T-helper 1 cell treated with Interleukin-12 subunit alpha and Interleukin-12 subunit beta and Interleukin-4 antibody, amounts not matched to agents 30 ng/mL and 1 ng/mL, for 36 hours (primary cell): ENCODE results near the gene DST. TPM values are rescaled to one million over a fixed set of nuclear protein-coding genes. Genes with fewer than 3 reads are reported as not detected.

ENCODE experiments used
- intact Hi-C: fragments of 100-400 bp; cut with micrococcal nuclease; formaldehyde crosslinking; loops from one replicate; pipeline ENCODE4 v1.15.1; 2024
- total RNA-seq: library from RNA; stranded (reverse); gene quantifications from 2 replicates; pipeline ENCODE4 v1.2.3, GENCODE V29; 2022

The DST gene
- total RNA-seq, result 13.0 TPM in 2 replicates

DNA sequence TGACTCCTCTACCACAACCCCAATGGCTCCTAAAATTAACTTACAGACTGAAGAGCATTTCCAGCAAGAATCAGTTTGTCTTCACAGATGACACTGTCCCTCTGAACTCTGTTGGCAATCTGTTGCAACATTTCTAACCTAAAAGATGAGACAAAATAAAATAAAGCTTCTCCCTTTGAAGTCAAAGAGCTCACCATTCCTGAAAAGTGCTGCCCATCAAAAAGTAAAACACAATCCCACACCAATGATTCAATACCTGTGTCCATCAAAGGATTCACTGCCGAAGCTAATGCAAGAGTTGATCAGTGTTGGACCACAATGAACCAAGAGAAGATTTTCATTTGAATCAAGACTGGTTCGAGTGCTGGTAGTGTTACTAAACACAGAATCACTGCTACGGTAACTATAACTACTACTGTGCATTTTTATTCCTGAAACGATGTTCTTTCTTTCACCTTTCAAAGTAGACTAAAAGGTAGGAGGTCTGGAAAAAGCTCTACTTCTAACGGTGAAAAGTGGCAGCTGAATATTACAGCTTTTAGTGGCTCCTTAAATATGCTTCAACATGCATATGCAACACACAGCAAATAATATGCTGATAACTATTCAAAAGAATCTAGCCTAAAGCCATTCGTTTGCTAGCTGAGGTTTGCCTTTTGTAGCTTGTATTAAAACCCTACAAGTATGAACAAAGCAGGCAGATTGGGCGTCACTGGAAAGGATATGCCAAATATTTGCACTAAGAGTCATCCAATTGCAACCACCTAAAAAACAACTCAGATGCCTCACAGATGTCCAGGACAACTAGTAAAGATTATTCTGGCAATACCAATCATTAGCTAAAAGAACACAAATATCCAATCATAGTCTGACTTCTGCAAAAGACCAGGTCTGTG is at the start of gene DST:
DST (minus strand) TSS at position 524 of the 896 bp plus-strand sequence.
- intact Hi-C loops, result no loop called here

DNA sequence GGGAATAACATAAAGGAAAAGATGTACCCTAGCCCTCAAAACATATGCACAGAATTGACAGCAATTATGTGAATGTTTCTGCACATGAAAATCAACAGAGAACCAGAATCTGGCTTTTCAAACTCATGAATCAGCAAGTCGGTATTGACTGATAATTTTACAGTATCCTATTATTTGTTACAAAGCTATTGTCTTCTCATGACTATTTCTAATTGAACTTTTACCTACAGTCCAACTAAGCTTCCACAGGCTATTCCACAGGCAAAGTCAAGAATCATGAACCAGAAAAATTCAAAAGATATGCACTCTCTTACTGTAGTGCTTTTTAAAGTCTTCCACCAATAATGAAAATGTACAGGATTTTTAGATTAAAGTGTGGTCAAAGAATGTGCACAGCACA is 49.1 kb upstream of the DST start:
- intact Hi-C loops, result no loop called here

DNA sequence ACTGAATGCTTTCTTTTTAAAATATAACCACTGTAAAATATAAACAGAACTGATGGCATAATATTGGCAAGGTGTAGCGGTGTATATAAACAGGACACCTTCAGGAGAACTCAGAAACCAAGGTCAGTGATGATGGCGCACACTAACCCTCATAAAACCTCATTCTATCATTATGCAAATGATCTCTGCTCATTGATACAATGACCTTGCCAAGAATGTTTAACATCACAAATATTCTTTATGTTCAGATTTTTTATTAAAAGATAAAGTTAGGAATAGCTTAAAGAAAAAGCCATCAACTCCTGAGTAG is 48.6 kb upstream of the DST start:
- intact Hi-C loops, result no loop called here

DNA sequence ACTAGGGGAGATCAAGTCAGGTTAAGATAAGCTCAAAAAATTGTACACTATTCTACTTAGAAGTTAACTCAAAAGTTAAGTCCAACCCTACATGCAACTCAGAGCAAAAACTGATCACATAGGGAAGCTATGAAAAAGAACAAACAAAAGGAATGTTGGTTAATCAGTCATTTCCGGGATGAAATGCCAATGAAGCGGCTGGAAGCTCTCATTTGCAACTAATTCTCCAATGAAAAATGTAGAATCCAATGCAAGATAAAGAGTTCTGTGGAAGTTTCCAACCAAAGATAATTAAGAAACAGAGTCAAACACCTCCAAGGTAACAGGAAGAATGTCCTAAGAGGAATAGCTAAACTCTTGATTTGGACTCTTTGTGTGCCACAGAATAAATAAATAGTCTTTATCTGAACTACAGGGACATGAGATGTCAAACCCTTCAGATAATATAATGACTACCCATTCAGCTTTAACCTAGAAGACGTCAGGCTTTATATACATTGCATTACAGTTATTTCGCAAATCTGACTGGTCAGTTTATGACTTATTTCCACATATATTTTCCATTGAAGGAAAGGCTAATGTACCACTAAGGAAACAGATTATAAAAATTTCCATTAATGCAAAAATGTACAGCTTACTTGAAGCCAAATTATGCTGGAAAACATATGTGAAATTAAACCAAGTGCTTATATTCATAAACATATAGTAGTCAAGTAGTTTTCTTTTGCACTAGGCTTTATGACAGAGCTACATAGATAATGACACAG is 48.0 kb upstream of the DST start:
- intact Hi-C loops, result no loop called here

DNA sequence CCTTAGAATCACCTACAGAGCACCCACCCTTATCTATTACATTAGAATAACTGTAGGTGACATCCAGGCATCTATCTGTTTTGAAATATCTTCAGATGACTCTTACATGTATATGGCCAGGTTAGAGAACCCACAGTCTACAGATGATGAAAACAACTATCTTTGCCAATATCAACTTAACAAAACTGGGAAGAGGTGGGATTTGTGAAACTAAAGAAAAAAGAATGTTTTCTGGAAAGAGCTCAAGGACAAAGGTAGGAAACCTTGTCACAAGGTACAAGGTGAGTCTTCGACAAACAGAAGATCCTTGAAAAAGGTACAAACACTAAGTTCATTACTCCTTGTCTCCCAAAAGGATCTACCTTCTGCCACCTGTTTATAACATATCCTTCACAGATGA is 47.0 kb upstream of the DST start:
- intact Hi-C loops, result no loop called here

DNA sequence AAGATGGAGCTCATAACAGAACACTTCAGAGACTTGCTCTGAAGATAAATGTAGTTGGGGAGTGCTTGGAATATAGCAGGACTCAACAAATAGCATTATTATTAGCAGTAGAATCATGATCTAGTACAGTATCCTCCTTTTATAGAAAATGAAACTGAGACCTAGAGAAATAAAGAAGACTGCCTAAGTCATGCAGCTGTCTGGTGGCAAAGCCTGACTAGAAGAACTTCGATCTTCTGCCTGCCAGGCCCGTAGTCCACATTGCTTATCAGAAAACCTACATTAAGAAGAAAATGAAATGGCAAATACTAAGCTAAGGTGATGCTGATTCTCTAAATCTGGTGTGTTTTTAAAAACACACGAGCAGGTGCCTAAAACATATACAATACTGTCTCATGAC is 46.4 kb upstream of the DST start:
- intact Hi-C loops, result no loop called here

DNA sequence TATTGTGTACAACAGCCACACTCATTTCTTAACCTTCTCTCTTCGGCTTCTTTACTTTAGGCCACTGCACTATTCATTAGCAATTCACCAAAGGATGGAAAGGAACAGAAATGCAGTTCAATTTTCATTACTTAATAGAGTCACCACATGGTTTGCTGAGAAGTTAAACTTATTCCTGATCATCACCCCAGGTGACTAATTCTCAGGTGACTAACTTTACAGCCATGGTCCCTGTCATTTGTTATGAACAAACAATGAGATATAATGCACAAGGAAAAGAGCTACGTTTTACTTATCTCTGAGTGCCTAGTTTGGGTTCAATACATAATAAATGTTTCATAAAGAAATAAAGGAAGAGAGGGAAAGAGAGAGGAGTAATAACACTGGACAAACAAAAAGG is 45.8 kb upstream of the DST start:
- intact Hi-C loops, result no loop called here

DNA sequence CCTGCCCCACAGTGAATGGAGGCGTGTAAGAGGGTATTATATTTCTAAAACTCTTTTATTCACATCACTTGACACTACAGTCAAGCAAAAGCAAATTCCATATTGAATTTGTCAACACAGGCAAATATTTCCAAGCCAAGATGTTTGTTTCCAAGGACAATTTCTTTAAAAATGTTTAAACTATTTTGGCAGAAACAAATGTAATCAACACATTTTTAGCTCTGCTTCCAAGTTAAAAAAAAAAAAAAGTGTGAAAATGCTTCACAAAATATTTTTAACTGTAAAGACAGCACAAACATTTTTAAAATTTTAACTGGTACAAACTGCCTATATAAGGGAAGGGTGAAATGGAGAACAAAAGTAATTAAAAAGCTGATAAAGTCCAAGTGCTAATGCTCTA is 44.9 kb upstream of the DST start:
- intact Hi-C loops, result no loop called here

DNA sequence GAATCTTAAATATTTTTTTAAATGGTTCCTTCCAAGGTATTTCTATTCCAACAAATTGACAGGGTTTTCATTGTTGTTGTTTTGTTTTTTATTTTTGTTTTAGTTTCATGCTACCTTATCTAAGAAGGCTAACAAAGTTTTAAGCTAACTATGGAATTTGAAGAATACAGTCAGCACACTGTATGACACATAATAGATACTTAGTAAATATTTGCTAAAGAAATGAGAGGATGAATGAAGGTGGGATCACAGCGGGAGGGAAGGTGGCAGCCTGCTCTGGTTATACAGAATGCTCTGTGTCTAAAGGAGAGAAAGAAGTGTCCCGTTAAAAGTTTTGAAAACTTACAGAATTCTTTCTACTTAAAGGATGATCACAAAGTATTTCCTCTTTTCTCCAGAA is 43.7 kb upstream of the DST start:
- intact Hi-C loops, result no loop called here

DNA sequence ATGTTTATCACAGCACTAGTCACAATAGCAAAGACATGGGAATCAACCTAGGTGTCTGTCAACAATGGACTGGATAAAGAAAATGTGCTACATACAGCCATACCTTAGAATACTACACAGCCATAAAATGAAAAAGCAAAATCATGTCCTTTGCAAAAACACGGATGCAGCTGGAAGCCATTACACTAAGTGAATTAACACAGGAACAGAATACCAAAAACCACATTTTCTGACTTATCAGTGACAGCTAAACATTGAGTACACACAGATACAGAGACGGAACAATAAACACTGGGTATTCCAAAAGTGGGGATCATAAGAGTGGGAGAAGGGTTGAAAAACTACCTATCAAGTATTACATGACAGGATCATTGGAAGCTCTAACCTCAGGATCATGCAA is 43.3 kb upstream of the DST start:
- intact Hi-C loops, result no loop called here

DNA sequence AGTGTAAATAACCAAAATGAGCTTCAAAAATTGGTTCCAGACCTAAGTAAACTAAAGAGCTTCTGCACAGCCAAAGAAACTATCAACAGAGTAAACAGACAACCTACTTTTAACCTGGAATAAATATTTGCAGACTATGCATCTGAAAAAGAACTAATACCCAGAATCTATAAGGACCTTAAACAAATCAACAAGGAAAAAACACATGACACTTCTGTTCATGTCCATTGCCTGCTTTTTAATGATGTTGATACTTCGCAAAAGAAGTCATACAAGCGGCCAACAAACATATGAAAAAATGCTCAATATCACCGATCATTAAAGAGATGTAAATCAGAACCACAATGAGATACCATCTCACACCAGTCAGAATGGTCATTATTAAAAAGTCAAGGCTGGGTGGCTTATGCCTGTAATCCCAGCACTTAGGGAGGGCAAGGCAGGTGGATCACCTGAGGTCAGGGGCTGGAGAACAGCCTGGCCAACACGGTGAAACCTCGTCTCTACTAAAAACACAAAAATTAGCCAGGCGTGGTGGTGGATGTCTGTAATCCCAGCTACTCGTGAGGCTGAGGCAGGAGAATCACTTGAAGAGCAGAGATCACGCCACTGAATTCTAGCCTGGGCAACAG is 42.5 kb upstream of the DST start:
- intact Hi-C loops, result no loop called here

DNA sequence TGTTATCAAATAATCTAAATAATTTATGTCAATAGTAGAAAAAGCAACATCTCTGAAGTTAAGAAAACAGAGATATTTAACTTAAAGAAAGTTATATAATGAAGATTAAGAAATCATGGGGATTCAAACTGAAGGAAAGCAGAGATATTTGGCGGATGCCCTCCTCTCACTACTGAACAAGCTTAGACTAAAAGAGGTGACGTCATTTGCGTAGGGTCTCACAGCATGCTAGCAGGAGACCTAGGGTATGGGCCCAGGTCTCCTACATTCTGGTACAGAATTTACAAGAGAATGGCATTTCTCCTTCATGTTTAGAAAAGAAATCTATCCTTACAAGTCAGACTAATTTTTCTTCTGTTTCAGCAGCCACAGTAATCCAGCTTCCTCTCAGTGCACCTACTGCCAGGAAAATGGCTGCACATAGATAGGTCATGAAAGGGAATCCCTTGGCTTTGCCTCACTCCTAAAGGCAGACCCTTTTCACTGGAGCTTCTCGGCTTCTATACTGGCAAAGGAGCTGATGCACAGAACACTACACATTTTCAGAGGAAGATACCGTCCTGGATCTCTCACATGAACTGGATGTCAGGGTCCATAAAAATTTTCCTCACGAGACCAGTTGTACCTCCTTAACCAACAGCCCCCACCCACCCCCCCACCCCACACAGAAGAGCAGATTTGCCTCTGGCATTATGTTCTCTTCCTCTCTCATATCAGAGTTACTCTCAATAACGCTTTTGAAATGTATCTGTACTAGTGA is 41.8 kb upstream of the DST start:
- intact Hi-C loops, result no loop called here

DNA sequence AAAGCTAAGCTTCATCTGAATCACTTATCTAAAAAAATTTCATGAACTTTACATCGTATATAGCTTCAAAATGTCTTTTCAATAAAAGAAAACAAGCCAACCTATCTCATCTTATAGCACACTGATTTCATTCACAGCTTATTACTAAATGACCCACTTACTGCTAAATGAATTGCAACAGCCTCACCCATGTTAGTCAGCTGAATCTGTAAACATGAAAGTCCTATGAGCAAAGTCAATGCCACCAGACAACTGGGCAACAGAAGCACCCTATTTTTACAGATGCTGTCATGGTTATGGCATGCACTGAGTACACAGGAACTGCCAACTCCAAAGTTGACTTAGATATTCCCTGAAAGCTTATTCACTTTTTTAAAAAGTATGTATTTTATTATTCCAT is 41.2 kb upstream of the DST start:
- intact Hi-C loops, result no loop called here

DNA sequence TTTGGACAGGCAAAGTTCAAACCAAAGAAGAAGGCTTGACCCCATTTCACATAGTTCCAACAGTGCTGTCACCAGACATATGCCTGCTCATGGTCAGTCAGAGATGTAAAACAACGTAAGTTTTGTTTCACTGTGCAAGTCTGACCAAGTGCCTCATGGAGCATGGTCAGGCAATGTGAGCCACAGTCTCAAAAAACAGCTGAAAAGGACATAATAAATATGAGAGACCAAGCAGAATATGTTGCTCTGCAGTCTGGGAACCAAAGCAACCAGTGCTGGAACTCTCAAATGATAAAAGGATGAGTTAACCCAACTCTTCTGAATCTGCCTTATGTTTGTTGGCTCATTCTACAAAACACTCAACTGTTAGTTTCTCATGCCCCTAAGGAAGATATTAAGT is 39.9 kb upstream of the DST start:
- intact Hi-C loops, result no loop called here

DNA sequence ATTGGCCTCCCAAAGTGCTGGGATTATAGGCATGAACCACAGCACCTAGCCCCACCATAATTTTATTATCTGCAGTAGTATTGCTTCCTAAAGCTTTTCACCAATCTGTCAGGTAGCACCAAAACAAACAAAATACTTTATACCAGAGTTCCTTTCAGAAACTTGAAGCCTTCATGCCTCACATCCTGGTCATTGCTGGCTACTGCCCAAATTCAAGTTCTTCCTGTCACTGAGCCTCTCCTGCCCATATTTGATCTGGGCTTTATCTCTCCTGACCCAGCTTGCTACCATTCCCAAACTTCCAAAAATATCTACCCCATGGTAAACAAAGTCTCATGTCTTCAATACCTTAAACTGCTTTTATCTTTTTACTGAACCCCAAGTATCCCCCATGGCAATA is 34.9 kb upstream of the DST start:
- intact Hi-C loops, result no loop called here

DNA sequence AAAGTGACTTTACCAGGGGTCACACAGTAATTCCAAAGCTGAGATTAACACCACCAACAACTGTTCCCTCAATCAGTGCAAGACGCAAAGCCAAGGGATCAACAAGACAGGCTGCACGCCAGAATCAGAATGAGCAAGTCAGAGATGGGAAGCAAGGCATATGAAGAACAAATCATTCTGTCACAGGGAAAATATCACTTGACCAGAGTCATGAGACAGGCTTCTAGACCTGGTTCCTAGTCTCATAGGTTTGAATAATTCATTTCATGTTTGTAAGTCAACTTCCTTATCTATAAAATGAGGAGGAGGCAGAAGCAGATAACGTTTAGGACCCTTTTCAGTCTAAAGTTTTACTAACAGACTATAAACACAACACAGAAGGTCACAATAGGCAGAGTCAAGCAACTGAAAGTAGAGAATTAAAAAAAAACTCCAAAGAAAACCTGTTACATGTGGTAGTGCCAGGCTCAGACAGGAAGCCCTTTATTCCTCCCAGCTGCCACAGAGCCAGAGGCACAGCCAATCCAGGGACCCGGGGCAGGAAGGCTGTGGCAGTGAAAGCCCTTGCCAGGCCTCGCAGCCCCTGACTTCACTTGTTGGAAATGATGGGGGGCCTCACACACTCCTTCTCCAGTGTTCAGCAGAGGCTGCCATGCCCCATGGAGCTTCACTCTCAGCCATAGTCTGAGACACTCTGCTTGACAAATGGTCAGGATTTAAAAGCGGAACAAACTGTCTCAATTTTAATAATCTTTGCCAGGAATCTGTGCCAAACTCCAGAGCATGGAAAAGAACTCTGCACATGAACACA is 29.2 kb upstream of the DST start:
- intact Hi-C loops, result no loop called here

DNA sequence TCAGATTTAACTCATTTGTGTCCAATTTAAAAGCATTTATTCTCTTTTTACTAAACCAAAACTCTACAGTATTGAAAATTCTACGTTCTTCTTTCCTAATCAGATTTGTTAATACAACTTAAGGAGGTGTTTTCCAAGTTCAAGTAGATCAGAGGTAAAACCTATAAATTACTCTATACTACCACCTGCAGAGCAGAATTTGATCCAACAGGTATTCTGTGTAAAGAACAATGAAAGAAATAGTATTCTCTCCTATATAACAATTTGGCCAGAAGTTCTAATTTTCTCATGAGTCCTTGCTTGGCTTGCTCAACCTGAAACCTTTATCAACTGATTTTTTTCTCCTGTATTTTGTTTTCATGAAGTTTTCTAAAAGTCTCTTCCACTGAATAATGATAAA is 28.5 kb upstream of the DST start:
- intact Hi-C loops, result no loop called here

DNA sequence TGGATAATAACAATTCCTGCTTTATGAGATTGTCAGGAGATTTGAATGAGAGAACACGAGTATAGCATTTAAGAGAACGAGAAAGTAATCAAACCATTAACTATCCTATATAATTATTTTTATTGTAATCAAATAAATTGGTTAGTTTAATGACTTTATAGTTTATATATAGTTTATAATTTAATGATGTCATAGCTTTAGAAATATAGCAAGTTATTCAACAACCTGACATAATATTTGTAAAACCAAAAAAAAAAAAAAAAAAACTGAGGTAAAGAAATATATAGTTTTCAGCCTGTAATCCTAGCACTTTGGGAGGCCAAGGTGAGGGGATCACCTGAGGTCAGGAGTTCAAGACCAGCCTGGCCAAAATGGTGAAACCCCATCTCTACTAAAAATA is 26.4 kb upstream of the DST start:
- intact Hi-C loops, result no loop called here

DNA sequence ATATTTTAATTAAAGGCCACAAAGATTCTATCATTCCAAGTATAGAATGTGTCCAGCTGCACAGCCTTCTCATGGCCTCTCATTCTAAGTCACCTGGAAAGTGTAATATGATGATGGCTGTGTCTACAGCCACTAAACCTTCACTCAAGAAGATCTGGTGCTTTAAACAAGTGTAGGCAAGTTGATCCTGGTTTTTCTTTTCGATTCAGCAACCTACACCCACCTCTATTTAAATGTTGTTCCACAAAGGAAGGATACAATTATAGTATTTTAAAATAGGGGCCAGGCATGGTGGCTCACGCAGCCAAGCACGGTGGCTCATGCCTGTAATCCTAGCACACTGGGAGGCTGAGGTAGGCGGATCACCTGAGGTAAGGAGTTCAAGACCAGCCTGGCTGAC is 25.5 kb upstream of the DST start:
- intact Hi-C loops, result no loop called here

DNA sequence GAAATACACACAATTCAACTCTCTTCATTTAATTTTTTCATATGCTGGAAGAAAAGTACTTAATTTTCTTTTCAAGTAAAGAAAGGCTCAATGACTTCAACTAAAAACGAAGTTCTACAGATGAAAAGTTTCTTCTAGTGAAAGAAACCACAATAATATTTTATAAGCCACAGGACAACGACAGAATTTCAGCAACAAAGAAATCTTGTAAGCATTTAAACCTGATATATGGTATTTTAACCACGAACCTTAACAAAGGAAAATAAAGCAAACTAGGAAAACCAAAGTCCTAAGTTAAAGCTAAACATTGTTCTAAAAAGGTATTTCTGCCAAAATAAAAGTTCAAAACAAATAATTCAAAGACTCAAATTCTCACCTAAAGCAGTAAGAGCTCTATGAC is 24.6 kb upstream of the DST start:
- intact Hi-C loops, result no loop called here

DNA sequence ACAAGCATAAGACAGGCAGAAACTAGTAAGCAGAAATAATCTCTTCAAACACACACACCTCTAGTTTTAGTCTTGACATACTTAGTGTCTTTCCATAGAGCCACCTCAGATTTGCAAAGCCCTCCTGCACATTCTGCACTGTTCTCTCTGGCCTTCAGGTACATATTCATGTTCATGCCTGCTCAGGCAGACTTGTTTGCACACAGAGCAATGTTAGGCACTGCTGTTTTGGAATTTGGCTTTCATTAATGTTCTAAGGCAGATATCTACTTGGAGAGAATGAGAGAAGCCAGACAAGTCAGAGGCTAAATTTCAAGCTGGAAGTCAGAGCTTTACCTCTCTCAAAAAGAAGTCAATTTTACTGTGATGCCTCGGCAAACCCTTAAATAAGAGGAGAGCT is 21.3 kb upstream of the DST start:
- intact Hi-C loops, result no loop called here
